ENCODE results near the gene PKP1.

GRCh38 chr1:201375169-201375568 lies 91.9 kb downstream of the PKP1 start:
- TF ChIP-seq, protein P1, sequence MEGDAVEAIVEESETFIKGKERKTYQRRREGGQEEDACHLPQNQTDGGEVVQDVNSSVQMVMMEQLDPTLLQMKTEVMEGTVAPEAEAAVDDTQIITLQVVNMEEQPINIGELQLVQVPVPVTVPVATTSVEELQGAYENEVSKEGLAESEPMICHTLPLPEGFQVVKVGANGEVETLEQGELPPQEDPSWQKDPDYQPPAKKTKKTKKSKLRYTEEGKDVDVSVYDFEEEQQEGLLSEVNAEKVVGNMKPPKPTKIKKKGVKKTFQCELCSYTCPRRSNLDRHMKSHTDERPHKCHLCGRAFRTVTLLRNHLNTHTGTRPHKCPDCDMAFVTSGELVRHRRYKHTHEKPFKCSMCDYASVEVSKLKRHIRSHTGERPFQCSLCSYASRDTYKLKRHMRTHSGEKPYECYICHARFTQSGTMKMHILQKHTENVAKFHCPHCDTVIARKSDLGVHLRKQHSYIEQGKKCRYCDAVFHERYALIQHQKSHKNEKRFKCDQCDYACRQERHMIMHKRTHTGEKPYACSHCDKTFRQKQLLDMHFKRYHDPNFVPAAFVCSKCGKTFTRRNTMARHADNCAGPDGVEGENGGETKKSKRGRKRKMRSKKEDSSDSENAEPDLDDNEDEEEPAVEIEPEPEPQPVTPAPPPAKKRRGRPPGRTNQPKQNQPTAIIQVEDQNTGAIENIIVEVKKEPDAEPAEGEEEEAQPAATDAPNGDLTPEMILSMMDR (IDR thresholded peaks at IDR 0.05; ENCODE audit: insufficient read depth, low read length, poor library complexity, severe bottlenecking), result no peak
- TF ChIP-seq EZH2phosphoT487 (conservative IDR thresholded peaks at IDR 0.05; ENCODE audit: low read length), result no peak
